Liver (tissue), 3 donors: Measurements from ENCODE around the gene KATNB1.

Source experiments
- CTCF ChIP-seq: fragments of 150-350 bp; IDR thresholded peaks from 2 replicates; pipeline ENCODE4 v1.5.1; 2017; ENCODE audit warnings: improper control_type of control experiment, low read depth, low read length; ENCODE audit not compliant: missing input control
- EGR1 ChIP-seq, 2 donors: IDR thresholded peaks; 2 replicates each; pipeline ENCODE4 v1.6.1; 2016 to 2018; ENCODE audit warnings: antibody characterized with exemption in 2 of 2, low read depth in 2 of 2
- FOXA1 ChIP-seq: IDR thresholded peaks from 2 replicates; pipeline ENCODE4 v1.6.1; 2016; ENCODE audit warnings: antibody characterized with exemption
- GABPA ChIP-seq, 2 donors: IDR thresholded peaks in 1 of 2; conservative IDR thresholded peaks in 1 of 2; 2 replicates each; pipeline ENCODE4 v1.6.1; 2016; ENCODE audit warnings: antibody characterized with exemption in 2 of 2, mild to moderate bottlenecking in 1 of 2, moderate library complexity in 1 of 2
- JUND ChIP-seq, 2 donors: IDR thresholded peaks; 2 replicates each; pipeline ENCODE4 v1.6.1; 2016; ENCODE audit warnings: antibody characterized with exemption in 2 of 2
- RAD21 ChIP-seq, 2 donors: IDR thresholded peaks; 2 replicates each; pipeline ENCODE4 v1.6.1; 2016; ENCODE audit warnings: antibody characterized with exemption in 2 of 2, mild to moderate bottlenecking in 2 of 2
- REST ChIP-seq: IDR thresholded peaks from 2 replicates; pipeline ENCODE4 v1.6.1; 2016; ENCODE audit warnings: antibody characterized with exemption, mild to moderate bottlenecking
- SP1 ChIP-seq: IDR thresholded peaks from 2 replicates; pipeline ENCODE4 v1.6.1; 2018; ENCODE audit warnings: antibody characterized with exemption, mild to moderate bottlenecking
- TAF1 ChIP-seq: conservative IDR thresholded peaks from 2 replicates; pipeline ENCODE4 v1.6.1; 2016; ENCODE audit warnings: antibody characterized with exemption, mild to moderate bottlenecking
- YY1 ChIP-seq: IDR thresholded peaks from 2 replicates; pipeline ENCODE4 v1.6.1; 2016; ENCODE audit warnings: antibody characterized with exemption, mild to moderate bottlenecking
- TF ChIP-seq, protein P1 (sequence below): IDR thresholded peaks from 2 replicates; pipeline ENCODE4 v1.6.1; 2016; ENCODE audit warnings: antibody characterized with exemption
- TF ChIP-seq, protein P2 (sequence below): IDR thresholded peaks from 2 replicates; pipeline ENCODE4 v1.6.1; 2016; ENCODE audit warnings: antibody characterized with exemption
- TF ChIP-seq, protein P3 (sequence below): IDR thresholded peaks from 2 replicates; pipeline ENCODE4 v1.6.1; 2016; ENCODE audit warnings: antibody characterized with exemption
- donor health status: healthy.
- donor health status: healthy.

- TF ChIP-seq CTCF (no peak), REST (no peak), SP1 (no peak), JUND (IDR thresholded peaks at IDR 0.05) (no peak), GABPA (IDR thresholded peaks at IDR 0.05 in 1 of 2, conservative IDR thresholded peaks at IDR 0.05 in 1 of 2) (no peak), RAD21 (IDR thresholded peaks at IDR 0.05) (no peak), FOXA1 (no peak), YY1 (no peak), EGR1 (IDR thresholded peaks at IDR 0.05; ENCODE audit: low read depth in 2 of 2) (no peak), TAF1 (no peak)
- TF ChIP-seq, protein P1, sequence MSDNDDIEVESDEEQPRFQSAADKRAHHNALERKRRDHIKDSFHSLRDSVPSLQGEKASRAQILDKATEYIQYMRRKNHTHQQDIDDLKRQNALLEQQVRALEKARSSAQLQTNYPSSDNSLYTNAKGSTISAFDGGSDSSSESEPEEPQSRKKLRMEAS: no peak
- TF ChIP-seq, protein P2, sequence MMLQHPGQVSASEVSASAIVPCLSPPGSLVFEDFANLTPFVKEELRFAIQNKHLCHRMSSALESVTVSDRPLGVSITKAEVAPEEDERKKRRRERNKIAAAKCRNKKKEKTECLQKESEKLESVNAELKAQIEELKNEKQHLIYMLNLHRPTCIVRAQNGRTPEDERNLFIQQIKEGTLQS: no peak
- TF ChIP-seq, protein P3, sequence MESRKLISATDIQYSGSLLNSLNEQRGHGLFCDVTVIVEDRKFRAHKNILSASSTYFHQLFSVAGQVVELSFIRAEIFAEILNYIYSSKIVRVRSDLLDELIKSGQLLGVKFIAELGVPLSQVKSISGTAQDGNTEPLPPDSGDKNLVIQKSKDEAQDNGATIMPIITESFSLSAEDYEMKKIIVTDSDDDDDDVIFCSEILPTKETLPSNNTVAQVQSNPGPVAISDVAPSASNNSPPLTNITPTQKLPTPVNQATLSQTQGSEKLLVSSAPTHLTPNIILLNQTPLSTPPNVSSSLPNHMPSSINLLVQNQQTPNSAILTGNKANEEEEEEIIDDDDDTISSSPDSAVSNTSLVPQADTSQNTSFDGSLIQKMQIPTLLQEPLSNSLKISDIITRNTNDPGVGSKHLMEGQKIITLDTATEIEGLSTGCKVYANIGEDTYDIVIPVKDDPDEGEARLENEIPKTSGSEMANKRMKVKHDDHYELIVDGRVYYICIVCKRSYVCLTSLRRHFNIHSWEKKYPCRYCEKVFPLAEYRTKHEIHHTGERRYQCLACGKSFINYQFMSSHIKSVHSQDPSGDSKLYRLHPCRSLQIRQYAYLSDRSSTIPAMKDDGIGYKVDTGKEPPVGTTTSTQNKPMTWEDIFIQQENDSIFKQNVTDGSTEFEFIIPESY: no peak
Observed at GRCh38 chr16:57787519-57787905, 51.9 kb downstream of the KATNB1 start.
